Body of pancreas (tissue), 4 donors: ENCODE data around the gene ZNF660. TPM values are rescaled to one million over a fixed set of nuclear protein-coding genes. Genes with fewer than 3 reads are reported as not detected.
A peak's percentile ranks its signal among the peaks of the same experiment; 100 is the strongest.

Source experiments
- ATAC-seq: fragments of 150-250 bp; one replicate; pipeline ENCODE4 v1.9.1; 2016
- DNase-seq, 4 donors: peaks; one replicate each; pipeline ENCODE4 v3.0.0-alpha.2; 2019
- H3K27ac ChIP-seq, 4 donors: fragments of 200-600 bp; sonication (generic); 1 replicate in 3 of 4; 2 replicates in 1 of 4; pipeline versions ENCODE4 v1.5.1 to v1.6.1; 2016 to 2019; ENCODE audit warnings: mild to moderate bottlenecking in 1 of 4, mixed read lengths in 1 of 4, moderate library complexity in 1 of 4
- H3K27me3 ChIP-seq, 2 donors: fragments of 200-600 bp; sonication (generic); one replicate each; pipeline ENCODE4 v1.6.0; 2016; ENCODE audit warnings: mild to moderate bottlenecking in 1 of 2
- H3K36me3 ChIP-seq, 2 donors: fragments of 200-600 bp; sonication (generic); replicated peaks in 1 of 2; 2 replicates each; pipeline ENCODE4 v1.5.1; 2016; ENCODE audit warnings: low read depth in 2 of 2; ENCODE audit not compliant: insufficient read depth in 1 of 2
- H3K4me1 ChIP-seq: fragments of 200-600 bp; sonication (generic); one replicate; pipeline ENCODE4 v1.6.0; 2016
- H3K4me3 ChIP-seq, 2 donors: fragments of 200-600 bp; sonication (generic); 1 replicate in 1 of 2; 2 replicates in 1 of 2; pipeline ENCODE4 v1.5.1; 2016 to 2019
- H3K9me3 ChIP-seq, 3 donors: fragments of 200-600 bp; sonication (generic); 1 replicate in 2 of 3; 2 replicates in 1 of 3; pipeline ENCODE4 v1.5.1; 2016
- CTCF ChIP-seq, 7 experiments: fragments of 450-650 bp in 4 of 7; fragments of 200-600 bp in 3 of 7; sonication (generic) in 3 of 7; IDR thresholded peaks; one replicate each; pipeline ENCODE4 v1.5.1; 2016 to 2019; ENCODE audit warnings: antibody characterized with exemption in 7 of 7
- POLR2A ChIP-seq, 3 donors: fragments of 450-650 bp; IDR thresholded peaks; one replicate each; pipeline ENCODE4 v1.6.1; 2016; ENCODE audit warnings: antibody characterized with exemption in 3 of 3, mild to moderate bottlenecking in 2 of 3
- WGBS, 2 donors: methylation state at CpG; one replicate each; pipeline ENCODE4 v1.1.5; 2017; 5-methylcytosine and 5-hydroxymethylcytosine counted together
- intact Hi-C: fragments of 100-400 bp; cut with DNase I; formaldehyde crosslinking; loops from one replicate; pipeline ENCODE4 v1.15.1; 2023
- total RNA-seq, 2 donors: library from RNA; depleted of rRNA; stranded (reverse); fragments of >200 nt; gene quantifications; one replicate each; pipeline ENCODE4 v1.1.0, GENCODE V29; 2016

ZNF660 gene
- total RNA-seq, 2 donors from 2014 or later, result 2.1 to 6.3 TPM

GRCh38 chr3:44632193-44632592, 47.4 kb downstream of the ZNF660 start:
- H3K27me3 ChIP-seq, result no peaks in the 10 kb centered on the region
- intact Hi-C loops, result no loop called here
- ATAC-seq (no peak), DNase-seq (no peak)
- H3K4me1 ChIP-seq, result no peaks in the 10 kb centered on the region
- peaks cover 5 to 11% of the 10 kb centered on the region in 2 donors for H3K36me3 ChIP-seq
- no peaks in the 10 kb centered on the region for H3K9me3 ChIP-seq
- no peak overlapping the region for H3K4me3 ChIP-seq
- TF ChIP-seq CTCF (IDR thresholded peaks at IDR 0.05), result no peak
- no peak for TF ChIP-seq POLR2A (IDR thresholded peaks at IDR 0.05)
- H3K27ac ChIP-seq, result no peak overlapping the region
- WGBS, 2 donors, result 94 to 100% methylated on average over 3 of the region's 3 CpGs

GRCh38 chr3:44642337-44642736, 57.6 kb downstream of the ZNF660 start:
- TF ChIP-seq CTCF (IDR thresholded peaks at IDR 0.05) (no peak), POLR2A (IDR thresholded peaks at IDR 0.05) (no peak)
- ATAC-seq (no peak), DNase-seq (no peak)
- Histone ChIP-seq H3K4me1 (no peaks in the 10 kb centered on the region), H3K4me3 (no peak overlapping the region), H3K27me3 (no peaks in the 10 kb centered on the region), H3K9me3 (peaks cover 0 to 30% (median 5%) of the 10 kb centered on the region in 3 donors), H3K36me3 (peaks cover 23% of the 10 kb centered on the region in 2 donors), H3K27ac (no peak overlapping the region)
- intact Hi-C loops, result no loop called here
- WGBS, 2 donors, result 96 to 100% methylated on average over 4 of the region's 4 CpGs

GRCh38 chr3:44643024-44643423, 58.3 kb downstream of the ZNF660 start:
- DNase-seq (no peak), ATAC-seq (no peak)
- Histone ChIP-seq H3K9me3 (peaks cover 0 to 30% (median 5%) of the 10 kb centered on the region in 3 donors), H3K27me3 (no peaks in the 10 kb centered on the region), H3K4me3 (no peak overlapping the region), H3K4me1 (peaks cover 1% of the 10 kb centered on the region), H3K27ac (no peak overlapping the region), H3K36me3 (peaks cover 23% of the 10 kb centered on the region in 2 donors)
- TF ChIP-seq CTCF (IDR thresholded peaks at IDR 0.05), result no peak
- TF ChIP-seq POLR2A (IDR thresholded peaks at IDR 0.05), result no peak
- intact Hi-C loops, result no loop called here
- 97 to 98% methylated on average over 4 of the region's 4 CpGs for WGBS, 2 donors

DNA sequence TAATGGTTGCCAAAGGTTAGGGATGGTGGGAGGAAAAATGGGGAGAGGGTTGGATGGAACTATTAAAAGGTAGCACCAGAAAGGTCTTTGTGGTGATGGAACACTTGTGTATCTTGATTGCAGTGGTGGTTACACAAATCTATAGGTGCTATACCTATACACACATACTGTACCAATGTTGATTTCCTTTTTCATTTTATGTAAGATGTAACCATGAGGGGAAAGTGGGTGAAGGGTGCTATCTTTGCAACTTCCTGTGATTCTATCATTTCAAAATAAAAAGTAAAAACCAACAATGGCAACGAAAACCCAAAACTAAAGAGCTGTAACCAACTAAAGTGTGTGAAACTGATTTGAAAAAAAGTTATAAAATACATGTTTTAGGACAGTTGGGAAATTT, 63.0 kb downstream of the ZNF660 start:
- WGBS, 2 donors, result 84 to 94% methylated on average over 1 of the region's 1 CpG
- intact Hi-C loops, result no loop called here
- Histone ChIP-seq H3K4me1 (peaks cover 6% of the 10 kb centered on the region), H3K27ac (no peak overlapping the region), H3K36me3 (peaks cover 4 to 7% of the 10 kb centered on the region in 2 donors), H3K4me3 (no peak overlapping the region), H3K27me3 (no peaks in the 10 kb centered on the region), H3K9me3 (peaks cover 0 to 11% (median 2%) of the 10 kb centered on the region in 3 donors)
- no peak for ATAC-seq
- DNase-seq, result no peak
- no peak for TF ChIP-seq CTCF (IDR thresholded peaks at IDR 0.05)
- no peak for TF ChIP-seq POLR2A (IDR thresholded peaks at IDR 0.05)

GRCh38 chr3:44648564-44649229, 63.9 kb downstream of the ZNF660 start, which contains the start of gene ZNF35:
TSS of gene ZNF35 (plus strand) at chr3:44648732. CDS start at chr3:44651068, 2,336 bp downstream.
- Histone ChIP-seq H3K4me1 (peaks cover 6% of the 10 kb centered on the region), H3K27me3 (no peaks in the 10 kb centered on the region), H3K36me3 (peaks cover 0 to 7% of the 10 kb centered on the region in 2 donors), H3K4me3 (peak within 1 kb of the TSS; percentile 72 to 78), H3K27ac (peak within 1 kb of the TSS in 3 of 4 donors; percentile 41 to 61 (median 55)), H3K9me3 (peaks cover 0 to 1% (median 0%) of the 10 kb centered on the region in 3 donors)
- ATAC-seq (peak; percentile 95), DNase-seq (peak; percentile 72 to 81 (median 74))
- TF ChIP-seq CTCF (IDR thresholded peaks at IDR 0.05) (no peak), POLR2A (IDR thresholded peaks at IDR 0.05) (peak in 2 of 3 donors; percentile 46 to 58)
- 0 to 1% methylated on average over 26 to 36 of the region's 37 CpGs for WGBS, 2 donors
- intact Hi-C loops, result no loop called here
